ENCODE measurements around the gene TLCD4. TPM values are rescaled to one million over a fixed set of nuclear protein-coding genes. Genes with fewer than 3 reads are reported as not detected.

Gene TLCD4
- total RNA-seq, 1 donor from 2014 or later = 5.7 TPM

DNA sequence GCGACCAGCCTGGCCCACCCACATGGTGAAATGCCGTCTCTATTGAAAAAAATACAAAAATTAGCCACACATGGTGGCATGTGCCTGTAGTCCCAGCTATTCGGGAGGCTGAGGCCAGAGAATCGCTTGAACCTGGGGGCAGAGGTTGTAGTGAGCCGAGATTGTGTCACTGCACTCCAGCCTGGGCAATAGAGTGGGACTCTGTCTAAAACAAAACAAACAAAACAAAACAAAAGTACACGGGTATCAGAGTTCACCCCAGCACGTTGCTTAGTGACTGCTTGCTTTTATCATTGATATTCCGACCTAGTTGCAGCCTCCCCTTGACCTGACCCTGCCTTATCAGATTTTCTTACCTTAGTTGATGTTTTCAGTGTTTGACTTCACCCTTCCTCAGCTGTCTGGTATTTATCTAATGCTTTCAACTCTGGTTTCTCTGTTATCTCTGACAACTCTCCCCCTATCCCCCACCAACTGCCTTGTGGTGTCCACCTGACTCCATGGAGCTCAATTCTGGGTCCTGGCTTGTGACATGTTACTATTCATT, 5.1 kb downstream of the TLCD4 start:
- Histone ChIP-seq H4K20me1 (ENCODE audit: low read depth) (peaks cover 5% of the 10 kb centered on the region), H3K9me3 (ENCODE audit: low read depth) (no peaks in the 10 kb centered on the region), H3K4me2 (no peak overlapping the region), H3K27ac (no peak overlapping the region), H3K4me3 (no peak overlapping the region), H3K9ac (no peak overlapping the region), H3K79me2 (ENCODE audit: low read depth) (no peaks in the 10 kb centered on the region), H3K4me1 (no peaks in the 10 kb centered on the region), H2AFZ (replicated peaks) (no peak overlapping the region), H3F3A (ENCODE audit: low read depth) (peaks cover 5% of the 10 kb centered on the region), H3K27me3 (peaks cover 17% of the 10 kb centered on the region), H3K36me3 (no peaks in the 10 kb centered on the region)
- Mint-ChIP-seq H3K36me3 (no peaks in the 10 kb centered on the region), H3K4me1 (peaks cover 3% of the 10 kb centered on the region), H3K9me3 (no peaks in the 10 kb centered on the region), H3K27me3 (ENCODE audit: insufficient read depth, low read depth) (peaks cover 16% of the 10 kb centered on the region), H3K27ac (no peak overlapping the region), H3K4me3 (no peak overlapping the region)
- no peak for DNase-seq (ENCODE audit: low spot score)
- TF ChIP-seq EZH2 (IDR thresholded peaks at IDR 0.05) (no peak), EZH2phosphoT487 (IDR thresholded peaks at IDR 0.05) (no peak)
- TF ChIP-seq, protein P1, sequence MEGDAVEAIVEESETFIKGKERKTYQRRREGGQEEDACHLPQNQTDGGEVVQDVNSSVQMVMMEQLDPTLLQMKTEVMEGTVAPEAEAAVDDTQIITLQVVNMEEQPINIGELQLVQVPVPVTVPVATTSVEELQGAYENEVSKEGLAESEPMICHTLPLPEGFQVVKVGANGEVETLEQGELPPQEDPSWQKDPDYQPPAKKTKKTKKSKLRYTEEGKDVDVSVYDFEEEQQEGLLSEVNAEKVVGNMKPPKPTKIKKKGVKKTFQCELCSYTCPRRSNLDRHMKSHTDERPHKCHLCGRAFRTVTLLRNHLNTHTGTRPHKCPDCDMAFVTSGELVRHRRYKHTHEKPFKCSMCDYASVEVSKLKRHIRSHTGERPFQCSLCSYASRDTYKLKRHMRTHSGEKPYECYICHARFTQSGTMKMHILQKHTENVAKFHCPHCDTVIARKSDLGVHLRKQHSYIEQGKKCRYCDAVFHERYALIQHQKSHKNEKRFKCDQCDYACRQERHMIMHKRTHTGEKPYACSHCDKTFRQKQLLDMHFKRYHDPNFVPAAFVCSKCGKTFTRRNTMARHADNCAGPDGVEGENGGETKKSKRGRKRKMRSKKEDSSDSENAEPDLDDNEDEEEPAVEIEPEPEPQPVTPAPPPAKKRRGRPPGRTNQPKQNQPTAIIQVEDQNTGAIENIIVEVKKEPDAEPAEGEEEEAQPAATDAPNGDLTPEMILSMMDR (IDR thresholded peaks at IDR 0.05) = no peak

DNA sequence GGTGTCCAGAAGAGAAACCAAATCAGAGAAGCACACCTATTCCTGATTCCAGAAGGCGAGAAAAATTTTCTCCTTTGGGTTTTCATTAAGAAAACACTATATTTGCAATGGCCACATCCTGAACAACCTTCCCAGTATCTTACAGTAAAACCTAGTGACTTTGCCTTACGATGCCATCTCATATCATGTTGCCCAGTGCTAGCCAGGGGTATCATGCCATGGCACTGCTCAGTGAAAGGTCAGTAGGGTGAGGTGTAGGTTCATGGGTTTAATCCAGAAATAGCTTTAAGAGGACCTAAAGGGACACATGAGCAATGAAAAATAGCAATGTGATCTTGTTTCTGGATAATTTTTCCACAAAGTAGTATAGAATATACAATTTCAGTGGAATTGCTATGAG, 7.2 kb downstream of the TLCD4 start:
- no peak overlapping the region for H3K9ac ChIP-seq
- no peak for DNase-seq (ENCODE audit: low spot score)

DNA sequence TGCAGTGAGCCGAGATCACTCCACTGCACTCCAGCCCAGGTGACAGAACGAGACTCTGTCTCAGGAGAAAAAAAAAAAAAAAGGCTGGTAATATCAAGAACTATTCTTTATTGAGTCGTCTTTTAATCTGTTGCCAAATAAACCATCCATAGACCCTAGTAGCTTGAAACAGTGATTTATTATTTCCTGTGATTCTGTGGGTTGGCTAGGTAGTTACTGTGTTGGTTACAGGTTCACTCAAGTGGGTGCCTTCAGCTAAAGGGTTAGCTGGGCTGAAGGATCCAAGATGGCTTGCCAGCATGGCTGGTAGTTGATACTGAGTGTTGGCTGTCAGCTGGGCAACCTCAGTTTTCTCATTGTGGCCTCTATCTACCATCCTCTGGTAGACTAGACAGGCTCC, 9.2 kb downstream of the TLCD4 start:
- H3K4me3 ChIP-seq = no peak overlapping the region
- no peaks in the 10 kb centered on the region for H4K20me1 ChIP-seq (ENCODE audit: low read depth)
- H2AFZ ChIP-seq (replicated peaks) = no peak overlapping the region
- no peak overlapping the region for H3K4me2 ChIP-seq
- no peaks in the 10 kb centered on the region for H3K9me3 ChIP-seq (ENCODE audit: low read depth)
- H3K4me1 Mint-ChIP-seq = no peaks in the 10 kb centered on the region
- no peaks in the 10 kb centered on the region for H3F3A ChIP-seq (ENCODE audit: low read depth)
- no peaks in the 10 kb centered on the region for H3K79me2 ChIP-seq (ENCODE audit: low read depth)
- no peak overlapping the region for H3K4me3 Mint-ChIP-seq
- no peaks in the 10 kb centered on the region for H3K36me3 ChIP-seq
- TF ChIP-seq EZH2 (IDR thresholded peaks at IDR 0.05) (no peak), EZH2phosphoT487 (IDR thresholded peaks at IDR 0.05) (no peak)
- TF ChIP-seq, protein P1 (IDR thresholded peaks at IDR 0.05) = no peak
- no peaks in the 10 kb centered on the region for H3K9me3 Mint-ChIP-seq
- no peak for DNase-seq (ENCODE audit: low spot score)
- no peaks in the 10 kb centered on the region for H3K27me3 Mint-ChIP-seq (ENCODE audit: insufficient read depth, low read depth)
- H3K27ac ChIP-seq = no peak overlapping the region
- H3K27me3 ChIP-seq = no peaks in the 10 kb centered on the region
- no peak overlapping the region for H3K9ac ChIP-seq
- H3K36me3 Mint-ChIP-seq = no peaks in the 10 kb centered on the region
- no peaks in the 10 kb centered on the region for H3K4me1 ChIP-seq
- no peak overlapping the region for H3K27ac Mint-ChIP-seq

More for the DNA sequence above, 7.2 kb downstream of the TLCD4 start:
- Histone ChIP-seq H3K79me2 (ENCODE audit: low read depth) (no peaks in the 10 kb centered on the region), H2AFZ (replicated peaks) (no peak overlapping the region), H3K27ac (no peak overlapping the region), H3K4me1 (no peaks in the 10 kb centered on the region), H3K36me3 (no peaks in the 10 kb centered on the region), H3K4me3 (no peak overlapping the region), H4K20me1 (ENCODE audit: low read depth) (no peaks in the 10 kb centered on the region), H3K4me2 (no peak overlapping the region), H3F3A (ENCODE audit: low read depth) (no peaks in the 10 kb centered on the region), H3K27me3 (no peaks in the 10 kb centered on the region), H3K9me3 (ENCODE audit: low read depth) (no peaks in the 10 kb centered on the region)
- H3K9me3 Mint-ChIP-seq = no peaks in the 10 kb centered on the region
- no peaks in the 10 kb centered on the region for H3K36me3 Mint-ChIP-seq
- peaks cover 7% of the 10 kb centered on the region for H3K27me3 Mint-ChIP-seq (ENCODE audit: insufficient read depth, low read depth)
- TF ChIP-seq, protein P1 (IDR thresholded peaks at IDR 0.05) = no peak
- no peak for TF ChIP-seq EZH2phosphoT487 (IDR thresholded peaks at IDR 0.05)
- no peak for TF ChIP-seq EZH2 (IDR thresholded peaks at IDR 0.05)
- H3K4me1 Mint-ChIP-seq = no peaks in the 10 kb centered on the region
- H3K4me3 Mint-ChIP-seq = no peak overlapping the region
- no peak overlapping the region for H3K27ac Mint-ChIP-seq
